Cardiac fibroblast (primary cell): ENCODE data around the gene RARA.
"Not testable (repeated sequence)": the region's sequence is repeated elsewhere in the genome, so short reads cannot be mapped to it uniquely, and the experiment has no call there.

Experiments used
- DNase-seq, 2 donors: peaks; one replicate each; pipeline versions ENCODE4 v3.0.0 to v3.0.0-alpha.2; 2010; ENCODE audit warnings: low read depth in 2 of 2
- H3K4me3 ChIP-seq, 2 donors: replicated peaks in 1 of 2; 1 replicate in 1 of 2; 2 replicates in 1 of 2; pipeline ENCODE4 v1.5.1; 2011; ENCODE audit warnings: low read depth in 2 of 2, low read length in 2 of 2, mild to moderate bottlenecking in 2 of 2, moderate library complexity in 1 of 2
- CTCF ChIP-seq: IDR thresholded peaks from one replicate; pipeline ENCODE4 v1.5.1; 2011; ENCODE audit warnings: low read depth, mild to moderate bottlenecking, low read length, inconsistent platforms

Gene RARA

GRCh38 chr17:40303708-40304551, 5.0 kb upstream of the RARA start:
- no peak for TF ChIP-seq CTCF
- H3K4me3 ChIP-seq = no peak overlapping the region
- peak; percentile 77 to 80 for DNase-seq

GRCh38 chr17:40304552-40304863, 4.5 kb upstream of the RARA start:
- H3K4me3 ChIP-seq = not testable (repeated sequence)
- peak; percentile 74 to 76 for DNase-seq

GRCh38 chr17:40304866-40305265, 4.1 kb upstream of the RARA start:
- H3K4me3 ChIP-seq, DNase-seq: not testable (repeated sequence)

- no peak for TF ChIP-seq CTCF
- no peak overlapping the region for H3K4me3 ChIP-seq
- DNase-seq = no peak
These were observed 2.6 kb upstream of the RARA start for GRCh38 chr17:40306395-40306794.

- no peak for TF ChIP-seq CTCF
- H3K4me3 ChIP-seq = no peak overlapping the region
- DNase-seq = peak in 1 of 2 donors; percentile 78
These were observed 1.8 kb upstream of the RARA start for GRCh38 chr17:40307001-40307730.

- DNase-seq = no peak
- no peak for TF ChIP-seq CTCF
- no peak overlapping the region for H3K4me3 ChIP-seq
These were observed 1.2 kb upstream of the RARA start for GRCh38 chr17:40307740-40308239.

GRCh38 chr17:40309949-40310510, 1.1 kb downstream of the RARA start:
- no peak for DNase-seq
- H3K4me3 ChIP-seq = no peak overlapping the region
- TF ChIP-seq CTCF = no peak
